Activated CD4-positive, CD25-positive, alpha-beta regulatory T cell treated with anti-CD3 and anti-CD28 coated beads, Interleukin-2, amount 50 U/mL, for 16 hours (primary cell): ENCODE data around the gene GRIK4.

Experiments
- DNase-seq: peaks from one replicate; pipeline ENCODE4 v3.0.0-alpha.2; 2020; ENCODE audit warnings: low read depth, low spot score

The GRIK4 gene

DNA sequence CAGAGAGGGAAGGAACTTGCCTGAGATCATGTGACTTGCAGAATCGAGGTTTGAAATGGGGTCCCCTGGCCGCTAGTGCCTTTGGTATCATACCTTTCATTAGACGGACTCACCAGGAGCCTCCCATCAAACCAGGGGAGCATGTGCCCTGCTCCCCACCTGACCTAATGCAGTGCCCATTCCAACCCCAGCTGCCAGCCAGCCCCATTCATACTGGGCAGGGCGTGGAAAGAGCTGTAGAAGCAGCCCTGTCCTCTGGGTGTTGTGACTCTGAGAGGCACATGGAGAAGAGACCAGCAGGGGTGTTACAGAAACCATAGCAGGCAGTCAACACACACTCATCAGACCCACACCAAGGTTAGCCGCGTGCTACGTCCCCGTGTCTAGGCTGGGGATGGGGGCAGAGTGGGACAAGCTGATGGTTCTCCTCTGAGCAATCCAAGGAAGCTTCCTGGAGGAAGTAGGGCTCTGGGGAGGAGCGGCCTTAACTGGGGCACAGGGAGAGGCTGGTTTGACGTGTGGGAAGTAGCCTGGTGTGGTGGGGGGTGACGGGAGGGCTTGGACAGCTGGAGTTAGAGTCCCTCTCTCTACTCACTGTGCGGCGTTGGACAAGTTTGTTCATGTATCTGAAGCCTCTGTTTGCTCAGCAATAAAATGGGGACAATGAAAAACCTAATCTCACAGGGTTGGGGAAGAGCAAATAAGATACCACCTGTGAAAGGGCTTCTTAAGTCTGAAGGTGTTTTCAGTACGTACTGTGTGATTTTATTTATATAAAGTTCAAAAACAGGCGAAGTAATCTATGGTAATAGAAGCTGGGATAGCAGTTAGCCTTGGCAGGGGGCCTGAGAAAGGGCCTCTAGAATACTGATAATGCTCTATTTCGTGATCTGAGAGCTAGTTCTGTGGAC, 14.0 kb downstream of the GRIK4 start:
- DNase-seq = no peak

DNA sequence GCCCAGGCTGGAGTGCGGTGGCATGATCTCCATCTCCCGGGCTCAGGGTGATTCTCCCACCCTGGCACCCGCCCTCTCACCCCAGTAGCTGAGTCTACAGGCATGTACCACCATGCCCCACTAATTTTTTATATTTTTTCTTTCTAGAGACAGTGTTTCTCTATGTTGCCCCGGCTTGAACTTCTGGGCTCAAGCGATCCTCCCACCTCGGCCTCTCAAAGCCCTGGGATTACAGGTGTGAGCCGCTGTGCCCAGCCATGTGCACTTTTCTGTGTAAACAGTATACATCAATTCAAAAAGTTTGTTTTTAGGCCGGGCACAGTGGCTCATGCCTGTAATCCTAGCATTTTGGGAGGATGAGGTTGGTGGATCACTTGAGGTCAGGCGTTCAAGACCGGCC, 14.7 kb downstream of the GRIK4 start:
- no peak for DNase-seq

DNA sequence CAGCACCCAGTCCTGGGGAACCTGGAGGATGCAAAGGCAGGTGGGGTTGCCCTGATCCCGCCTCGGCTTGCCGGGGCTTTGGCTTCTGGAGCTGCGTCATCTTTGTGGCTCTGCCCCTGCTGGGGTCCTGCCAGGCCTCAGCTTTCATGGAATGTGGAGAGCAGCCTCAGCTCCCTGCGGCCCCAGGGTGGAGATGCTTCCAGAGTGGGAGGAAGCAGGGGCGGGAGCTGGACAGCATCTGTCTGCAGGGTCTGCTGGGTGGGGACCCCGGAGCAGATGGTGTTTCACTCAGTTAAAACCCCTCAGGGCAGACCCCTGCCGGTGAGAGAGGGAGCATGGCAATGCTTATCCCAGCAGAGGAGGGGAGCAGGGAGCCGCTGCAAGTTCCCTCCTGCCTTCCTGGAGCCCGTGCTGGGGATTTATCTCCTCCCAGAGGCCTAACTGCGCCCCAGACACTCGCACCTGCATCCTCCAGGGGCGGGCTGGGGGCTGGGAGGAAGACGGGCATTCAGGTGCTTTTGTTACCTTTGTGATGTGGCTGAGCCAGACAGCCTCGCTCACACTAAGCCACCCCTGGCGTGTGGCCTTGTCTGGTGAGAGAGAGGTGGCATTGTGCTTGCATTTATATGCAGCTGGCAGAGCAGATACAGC, 15.7 kb downstream of the GRIK4 start:
- no peak for DNase-seq

DNA sequence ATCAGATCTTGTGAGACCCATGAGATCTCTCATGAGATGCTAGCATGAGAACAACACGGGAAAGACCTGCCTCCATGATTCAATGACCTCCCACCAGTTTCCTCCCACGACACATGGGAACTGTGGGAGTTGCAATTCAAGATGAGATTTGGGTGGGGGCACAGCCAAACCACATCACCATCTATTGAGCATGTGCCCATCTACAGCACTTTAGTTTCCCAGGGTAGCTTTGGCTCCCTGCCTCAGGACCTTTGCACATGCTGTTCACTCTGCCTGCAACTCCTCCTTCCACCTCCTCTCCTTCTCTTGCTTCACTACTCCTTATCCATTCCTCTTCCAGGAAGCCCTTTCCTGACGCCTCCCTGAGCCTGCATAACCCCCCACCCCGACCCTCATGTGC, 17.2 kb downstream of the GRIK4 start:
- DNase-seq = no peak

DNA sequence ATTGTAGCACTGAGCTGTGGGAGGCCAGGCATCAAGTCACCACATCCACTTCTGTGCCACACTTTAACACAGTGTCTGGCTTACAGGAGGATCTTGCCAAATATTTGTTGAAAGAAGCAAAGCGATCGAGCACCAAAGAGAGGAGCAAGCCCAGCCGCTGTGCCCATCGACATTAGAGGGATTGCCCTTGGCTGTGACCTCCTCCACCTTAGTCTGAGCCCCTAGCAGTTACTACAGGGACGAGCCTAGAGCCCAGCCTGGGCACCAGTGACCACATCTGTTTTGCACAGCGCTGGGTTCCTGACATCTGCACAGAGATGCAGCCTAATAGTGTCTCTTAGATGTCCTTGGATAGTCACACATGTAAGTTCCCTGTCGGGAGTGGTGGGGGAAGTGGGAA, 17.7 kb downstream of the GRIK4 start:
- DNase-seq = no peak

DNA sequence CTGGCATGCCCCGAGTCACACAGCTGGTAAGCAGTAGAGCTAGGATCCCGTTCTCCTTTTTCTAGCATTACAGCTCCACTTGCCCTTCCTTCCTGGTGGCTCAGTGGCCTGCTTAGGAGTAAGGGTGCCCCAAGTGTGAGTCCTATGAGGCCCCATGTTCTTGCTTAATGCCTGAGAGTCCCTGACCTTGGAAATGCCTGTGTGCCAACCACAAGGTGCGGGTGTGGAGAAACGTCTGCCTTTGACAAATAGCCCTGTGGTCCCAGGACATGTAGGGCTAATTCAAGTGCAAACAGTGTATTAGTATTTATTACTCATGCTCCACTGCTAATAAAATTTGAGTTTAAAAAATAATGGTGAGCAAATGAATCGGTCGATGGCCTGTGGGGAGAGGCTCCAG, 18.4 kb downstream of the GRIK4 start:
- no peak for DNase-seq

DNA sequence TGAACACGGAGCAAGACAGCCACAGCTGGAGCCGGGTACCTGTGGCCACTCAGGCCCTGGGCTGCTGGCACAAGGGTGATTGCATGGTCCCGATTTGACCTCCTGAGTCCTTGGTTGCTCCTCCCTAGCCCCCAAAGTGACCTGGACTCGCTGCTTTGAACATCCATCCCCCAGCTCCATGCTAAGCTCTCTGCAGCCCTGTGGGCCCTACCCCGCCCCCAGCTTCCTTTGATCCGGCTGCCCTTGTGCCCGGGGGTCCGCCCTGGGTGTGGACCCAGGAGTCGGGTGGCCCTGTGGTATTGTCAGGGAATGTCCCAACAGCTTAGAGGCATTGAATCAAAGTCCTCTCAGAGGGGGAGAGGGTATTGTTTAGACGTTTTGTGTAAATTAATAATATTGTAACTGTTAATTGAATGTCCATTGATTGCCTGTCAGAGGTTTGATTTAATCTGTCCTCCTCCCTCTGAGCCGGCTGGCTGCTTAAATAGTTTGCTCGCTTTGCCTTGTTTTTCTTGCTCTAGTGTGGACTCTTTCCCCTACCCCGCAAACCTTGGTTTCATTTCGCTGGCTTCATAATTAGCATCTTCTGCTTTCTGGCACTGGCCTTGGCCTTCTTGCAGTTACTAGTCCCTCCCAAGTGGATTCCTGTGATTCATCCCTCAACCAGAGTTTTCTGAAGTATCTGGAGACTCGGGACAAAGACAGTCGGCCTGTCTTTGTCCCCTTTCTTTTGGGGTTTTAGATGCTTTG, 20.7 kb downstream of the GRIK4 start:
- no peak for DNase-seq

DNA sequence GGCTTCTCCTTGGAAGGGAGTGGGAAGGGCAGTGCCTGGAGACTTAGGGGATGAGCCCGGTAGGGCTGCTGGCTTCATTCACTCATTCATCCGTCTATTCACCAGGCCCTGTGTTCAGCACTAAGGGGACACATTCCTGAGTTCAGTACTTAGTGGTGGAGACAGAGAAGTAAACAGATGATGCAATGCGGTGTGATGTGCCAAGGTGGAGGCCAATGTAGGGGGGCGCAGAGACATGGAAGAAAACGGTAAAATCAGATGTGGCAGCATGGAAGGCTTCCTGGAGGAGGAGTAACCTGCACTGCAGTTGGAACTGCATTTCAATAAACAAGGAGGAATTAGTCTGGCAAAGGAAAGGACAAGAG, 21.3 kb downstream of the GRIK4 start:
- DNase-seq = no peak

DNA sequence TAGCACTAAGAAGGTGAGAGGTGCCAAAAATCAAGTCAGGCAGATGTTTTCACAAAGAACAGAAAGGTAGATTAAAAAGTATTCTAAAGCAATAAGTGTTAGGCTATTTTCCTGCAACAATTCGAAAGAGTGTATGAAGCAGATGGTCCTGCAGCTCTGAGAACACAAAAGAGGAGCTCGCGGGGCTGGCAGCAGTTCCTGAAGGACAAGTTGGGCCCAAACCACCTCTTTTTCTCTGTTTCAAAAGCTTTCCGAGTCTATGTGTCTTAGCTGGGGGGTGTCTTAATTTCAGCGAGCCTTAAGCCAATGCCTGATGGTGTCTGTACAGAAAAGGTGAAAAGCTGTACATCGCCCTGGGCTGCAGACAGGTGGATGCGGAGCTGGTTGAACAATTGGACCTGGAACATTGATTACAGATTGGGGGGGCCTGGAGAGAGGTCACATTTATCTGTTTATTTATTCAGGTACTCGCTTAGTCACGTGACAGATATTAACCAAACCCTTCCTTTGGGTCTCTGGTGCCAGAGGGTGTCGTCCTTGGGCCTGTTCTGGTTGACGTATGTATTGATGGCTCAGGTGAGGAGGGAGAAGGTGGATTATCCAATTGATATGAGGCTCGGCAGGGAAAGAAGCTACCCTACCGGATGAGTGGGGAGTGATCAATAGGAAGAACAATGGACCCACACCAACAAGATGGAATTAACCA, 24.7 kb downstream of the GRIK4 start:
- no peak for DNase-seq

DNA sequence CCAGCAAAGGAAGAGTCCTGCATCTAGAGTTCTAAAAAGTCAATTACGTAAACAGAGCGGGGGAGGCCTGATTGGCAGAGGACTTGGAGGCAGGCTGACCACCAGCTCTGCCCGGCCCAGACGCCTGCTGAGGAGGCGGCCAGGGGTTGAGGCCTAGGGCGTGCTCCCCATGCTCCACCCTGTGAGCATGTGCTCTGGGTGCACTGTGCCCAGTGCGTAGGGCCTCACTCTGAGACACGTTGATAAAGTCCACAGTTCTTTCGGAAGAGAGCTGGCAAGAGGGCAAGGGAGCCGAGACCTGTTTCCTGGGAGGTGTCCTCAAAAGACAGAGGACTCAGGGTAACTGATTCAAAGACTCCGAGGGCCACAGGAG, 25.2 kb downstream of the GRIK4 start:
- DNase-seq = no peak

DNA sequence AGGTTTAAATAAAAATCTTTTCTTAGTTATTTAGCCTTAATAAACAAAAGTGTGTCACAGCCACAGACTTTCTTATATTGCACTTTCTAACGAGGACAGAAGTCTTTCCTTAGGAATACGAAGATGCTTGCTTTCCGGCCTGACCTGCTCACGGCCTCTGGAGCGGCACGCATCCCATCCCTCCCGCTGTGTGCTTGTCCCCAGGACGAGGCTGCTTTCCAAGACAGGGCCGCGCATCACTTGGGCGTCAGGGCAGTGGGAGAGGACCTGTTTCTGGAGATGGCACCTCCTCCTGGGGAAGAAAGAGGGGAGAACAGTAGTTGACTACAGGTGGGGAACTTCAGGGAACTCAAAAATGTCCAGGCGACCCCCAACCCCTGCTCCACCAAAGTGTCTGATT, 26.4 kb downstream of the GRIK4 start:
- DNase-seq = no peak

DNA sequence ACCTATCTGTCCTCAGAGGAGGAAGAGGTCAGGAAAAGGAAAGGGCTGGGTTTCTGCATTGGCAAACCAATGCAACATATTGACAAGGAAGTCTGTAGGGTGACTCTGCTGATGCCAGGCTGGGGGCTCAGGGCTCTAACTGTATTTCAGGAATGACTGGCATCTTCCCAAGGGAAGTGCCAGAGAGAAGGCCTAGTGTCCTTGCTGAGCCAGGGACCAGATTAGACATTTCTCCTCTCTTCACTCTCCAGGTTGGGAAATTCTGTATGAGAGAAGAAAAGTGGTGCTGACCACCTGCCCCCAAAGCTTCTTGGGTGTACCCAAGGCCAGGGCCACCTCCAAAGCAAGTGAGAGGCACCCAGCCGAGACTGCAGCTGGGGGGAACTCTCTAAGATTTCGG, 27.2 kb downstream of the GRIK4 start:
- no peak for DNase-seq

DNA sequence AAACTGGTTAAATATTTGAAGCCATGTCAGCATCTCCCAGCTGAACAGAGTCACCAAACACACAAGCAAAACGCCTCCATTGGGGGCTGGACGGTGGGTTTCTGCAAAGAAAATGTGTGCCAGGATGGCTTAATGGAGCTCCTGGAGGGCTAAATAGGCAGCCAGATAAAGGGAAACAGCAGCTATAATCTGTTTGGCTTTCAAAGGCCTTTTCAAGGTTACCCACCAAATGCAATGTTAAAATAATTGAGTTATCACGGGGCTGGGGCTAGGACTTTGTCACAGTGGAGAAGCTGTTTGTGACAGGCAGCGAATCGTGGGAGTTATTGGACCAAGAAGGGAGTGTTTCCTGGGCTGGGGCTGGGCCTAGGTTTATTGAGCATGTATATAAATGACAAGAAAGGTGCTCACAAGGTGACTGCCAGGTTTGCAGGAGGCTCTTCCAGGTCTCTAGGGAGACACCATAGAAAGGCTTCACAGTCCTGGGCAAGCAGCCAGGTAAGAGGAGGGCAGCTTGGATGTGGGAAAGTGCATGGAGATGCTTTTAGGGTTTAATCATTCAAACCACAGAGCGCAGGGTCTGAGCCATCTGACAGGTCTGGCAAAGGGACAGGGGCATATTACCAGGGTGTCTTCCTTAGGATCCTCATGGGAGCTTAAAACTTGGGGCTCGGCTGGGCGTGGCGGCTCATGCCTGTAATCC, 28.3 kb downstream of the GRIK4 start:
- no peak for DNase-seq

DNA sequence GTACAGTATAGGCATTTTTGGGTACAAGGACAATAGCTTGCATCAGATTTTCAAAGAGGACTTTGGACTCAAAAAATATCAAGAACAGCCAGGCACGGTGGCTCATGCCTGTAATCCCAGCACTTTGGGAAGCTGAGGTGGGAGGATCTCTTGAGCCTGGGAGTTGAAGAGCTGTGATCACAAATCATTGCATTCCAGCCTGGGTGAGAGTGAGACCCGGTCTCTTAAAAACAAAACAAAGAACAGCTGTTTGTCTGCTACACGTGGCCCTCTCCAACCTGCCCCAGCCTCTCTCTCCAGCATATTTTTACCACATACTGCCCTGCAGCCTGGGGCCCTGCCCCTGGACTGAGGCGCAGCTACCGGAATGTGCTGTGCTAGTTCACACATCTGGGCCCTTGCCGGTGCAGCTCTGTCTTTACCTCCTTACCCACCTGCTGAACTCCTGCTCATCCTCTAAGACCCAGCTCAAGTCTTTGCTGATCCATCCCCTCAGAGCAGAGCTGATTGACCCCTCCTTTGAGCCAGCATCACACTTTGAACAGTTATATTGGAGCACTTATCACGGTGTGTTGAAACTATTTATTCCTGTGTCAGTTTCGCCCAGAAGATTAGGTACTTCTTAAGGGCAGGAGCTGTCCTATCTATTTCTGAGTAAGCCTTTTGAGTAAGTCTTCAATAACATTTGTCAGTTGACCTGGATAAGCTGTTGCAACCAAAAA, 29.4 kb downstream of the GRIK4 start:
- DNase-seq = no peak

DNA sequence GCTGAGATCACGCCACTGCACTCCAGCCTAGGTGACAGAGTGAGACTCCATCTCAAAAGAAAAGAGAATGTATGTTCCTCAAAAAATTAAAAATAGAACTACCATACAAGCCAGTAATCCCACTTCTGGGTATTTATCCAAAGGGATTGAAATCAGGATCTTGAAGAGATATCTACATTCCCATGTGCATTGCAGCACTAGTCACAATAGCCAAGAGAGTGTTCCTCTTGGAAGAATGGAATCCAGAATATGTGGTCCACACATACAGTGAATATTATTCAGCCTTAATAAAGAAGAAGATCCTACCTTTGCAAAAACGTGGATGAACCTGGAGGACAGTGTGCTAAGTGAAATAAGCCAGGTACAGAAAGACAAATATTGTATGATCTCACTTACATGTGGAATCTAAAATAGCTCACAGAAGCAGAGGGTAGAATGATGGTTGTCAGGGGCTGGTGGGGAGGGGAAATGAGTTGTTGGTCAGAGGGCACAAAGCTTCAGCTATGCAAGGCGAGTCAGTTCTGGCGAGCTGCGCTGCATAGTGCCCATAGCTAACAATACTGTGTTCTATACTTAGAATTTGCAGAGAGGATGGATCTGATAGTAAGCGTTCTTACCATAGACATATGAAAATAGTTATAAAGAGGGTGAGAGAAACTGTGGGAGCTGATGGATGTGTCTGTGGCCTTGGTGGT, 32.1 kb downstream of the GRIK4 start:
- no peak for DNase-seq

DNA sequence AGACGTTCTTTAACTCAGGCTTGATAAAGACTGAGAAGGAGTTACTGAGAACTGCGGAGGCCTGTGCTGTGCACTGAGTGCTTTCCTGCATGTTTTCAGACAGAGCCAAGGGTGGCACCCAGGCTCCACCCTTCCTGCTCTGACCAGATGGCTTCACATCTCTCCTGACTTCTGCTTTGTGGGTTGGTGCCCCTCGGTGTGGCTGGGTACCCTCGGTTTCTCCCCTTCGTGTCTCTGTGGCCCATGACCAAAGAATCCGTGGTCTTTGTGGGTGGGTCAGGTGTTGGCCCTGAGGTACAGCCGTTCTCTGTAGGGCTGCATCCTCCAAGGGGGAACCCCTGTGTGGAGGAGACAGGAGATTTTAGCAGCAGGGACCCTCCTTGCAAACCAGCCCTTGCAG, 34.3 kb downstream of the GRIK4 start:
- no peak for DNase-seq

DNA sequence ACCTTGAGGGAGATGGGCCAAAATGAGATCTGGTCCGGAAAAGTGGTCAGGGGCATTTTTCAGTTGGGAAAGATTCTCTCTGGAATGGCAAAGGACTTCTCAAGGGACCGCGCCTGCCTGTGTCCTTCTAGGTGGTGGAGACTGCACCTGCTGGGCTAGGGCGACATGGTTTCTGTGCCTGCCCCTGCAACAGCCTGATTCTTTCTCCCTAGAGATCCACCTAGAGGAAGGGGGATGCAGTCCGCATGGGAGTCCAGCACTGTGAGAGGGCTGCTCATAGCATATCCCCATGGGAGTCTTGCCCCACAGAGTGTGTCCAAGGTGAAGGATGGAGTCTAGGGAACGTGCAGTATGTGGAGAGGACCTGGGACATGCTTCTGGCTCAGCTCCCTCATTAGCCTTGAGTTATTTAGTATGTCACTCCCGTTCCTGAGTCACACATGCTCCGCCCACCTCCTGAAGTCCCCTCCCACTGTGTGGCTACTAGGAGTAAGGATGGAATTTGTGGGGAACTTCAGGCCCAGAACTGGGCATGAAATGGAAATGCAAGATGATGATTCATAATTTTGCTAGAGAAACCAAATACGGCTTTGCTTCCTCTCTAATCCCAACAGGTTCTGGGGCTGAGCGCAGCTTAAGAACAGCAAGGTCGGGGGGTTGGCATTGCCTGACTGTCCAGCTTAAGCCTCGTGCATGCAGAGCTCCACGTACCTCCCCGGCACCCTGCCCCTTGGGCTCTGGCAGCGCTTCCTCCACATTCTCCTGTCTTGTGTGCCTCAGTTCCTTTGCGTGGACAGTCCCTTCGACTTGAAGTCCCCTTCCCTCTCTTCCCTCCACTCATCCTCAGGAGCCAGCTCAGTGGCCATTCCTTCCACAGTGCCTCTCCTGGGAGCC, 35.0 kb downstream of the GRIK4 start:
- no peak for DNase-seq

DNA sequence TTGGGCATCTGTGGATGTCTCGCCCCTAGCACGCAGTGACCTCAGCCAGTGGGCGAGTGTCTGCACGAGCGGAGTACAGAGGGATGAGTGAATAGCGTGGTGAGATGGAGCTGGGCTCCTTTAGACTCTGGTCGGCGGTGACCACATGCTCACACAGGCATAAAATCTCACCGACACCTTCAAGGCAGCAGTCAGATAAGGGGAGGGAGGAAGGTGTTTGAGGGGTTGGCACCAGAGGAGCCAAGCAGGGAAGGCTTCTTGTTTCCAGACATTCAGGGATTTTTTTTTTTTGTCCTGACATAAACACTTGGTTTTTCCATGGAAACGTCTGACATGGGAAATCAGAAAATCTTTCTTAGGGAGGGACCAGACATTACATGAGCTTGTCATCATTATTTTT, 35.8 kb downstream of the GRIK4 start:
- no peak for DNase-seq
